Trophoblast cell (in vitro differentiated cells and primary cell): ENCODE measurements around the gene PTS. TPM values are rescaled to one million over a fixed set of nuclear protein-coding genes. Genes with fewer than 3 reads are reported as not detected.

Experiments used
- DNase-seq, 2 donors: peaks; one replicate each; pipeline ENCODE4 v3.0.0-alpha.2; 2016
- H2AFZ ChIP-seq: 2 replicates; pipeline ENCODE4 v1.6.1; 2013; ENCODE audit warnings: low read length, moderate library complexity, mild to moderate bottlenecking; ENCODE audit not compliant: insufficient read depth, poor library complexity
- H2AK5ac ChIP-seq: 2 replicates; pipeline ENCODE4 v1.6.1; 2013; ENCODE audit warnings: mild to moderate bottlenecking, low read length
- H2BK120ac ChIP-seq: 2 replicates; pipeline ENCODE4 v1.6.1; 2013; ENCODE audit warnings: low read length, mild to moderate bottlenecking, moderate library complexity; ENCODE audit not compliant: insufficient read depth, poor library complexity
- H2BK12ac ChIP-seq: 2 replicates; pipeline ENCODE4 v1.6.1; 2013; ENCODE audit warnings: mild to moderate bottlenecking, low read length, moderate library complexity
- H2BK5ac ChIP-seq: 2 replicates; pipeline ENCODE4 v1.6.1; 2013; ENCODE audit warnings: low read length, low read depth, moderate library complexity, mild to moderate bottlenecking; ENCODE audit not compliant: poor library complexity
- H3K14ac ChIP-seq: 2 replicates; pipeline ENCODE4 v1.6.1; 2013; ENCODE audit warnings: mild to moderate bottlenecking, low read length
- H3K18ac ChIP-seq: 2 replicates; pipeline ENCODE4 v1.6.1; 2013; ENCODE audit warnings: mild to moderate bottlenecking, low read length
- H3K23ac ChIP-seq: 2 replicates; pipeline ENCODE4 v1.6.1; 2013; ENCODE audit warnings: low read length
- H3K27ac ChIP-seq: 2 replicates; pipeline ENCODE4 v1.5.1; 2013; ENCODE audit warnings: low read depth, mild to moderate bottlenecking, inconsistent platforms, low read length, moderate library complexity
- H3K27me3 ChIP-seq: 2 replicates; pipeline ENCODE4 v1.6.1; 2013; ENCODE audit warnings: inconsistent platforms, mild to moderate bottlenecking, low read length, moderate library complexity; ENCODE audit not compliant: insufficient read depth
- H3K36me3 ChIP-seq, 2 experiments: 1 replicate in 1 of 2; 2 replicates in 1 of 2; pipeline ENCODE4 v1.6.1; 2013; ENCODE audit warnings: low read length in 2 of 2, mild to moderate bottlenecking in 2 of 2, moderate library complexity in 1 of 2; ENCODE audit not compliant: insufficient read depth in 2 of 2, control insufficient read depth in 1 of 2
- H3K4ac ChIP-seq: 2 replicates; pipeline ENCODE4 v1.6.1; 2013; ENCODE audit warnings: low read depth, mild to moderate bottlenecking, low read length, moderate library complexity
- H3K4me1 ChIP-seq, 2 experiments: 1 replicate in 1 of 2; 2 replicates in 1 of 2; pipeline ENCODE4 v1.6.1; 2013; ENCODE audit warnings: low read length in 2 of 2, mild to moderate bottlenecking in 2 of 2, moderate library complexity in 1 of 2; ENCODE audit not compliant: insufficient read depth in 2 of 2, control insufficient read depth in 1 of 2
- H3K4me2 ChIP-seq: 2 replicates; pipeline ENCODE4 v1.6.1; 2013; ENCODE audit warnings: inconsistent platforms, mild to moderate bottlenecking, low read length, moderate library complexity
- H3K4me3 ChIP-seq: 2 replicates; pipeline ENCODE4 v1.5.1; 2013; ENCODE audit warnings: mild to moderate bottlenecking, low read depth, low read length, inconsistent platforms
- H3K79me1 ChIP-seq: one replicate; pipeline ENCODE4 v1.6.1; 2013; ENCODE audit warnings: low read length
- H3K79me2 ChIP-seq: 2 replicates; pipeline ENCODE4 v1.6.1; 2013; ENCODE audit warnings: low read length, mild to moderate bottlenecking; ENCODE audit not compliant: control insufficient read depth, insufficient read depth, poor library complexity
- H3K9ac ChIP-seq: 2 replicates; pipeline ENCODE4 v1.6.1; 2013; ENCODE audit warnings: mild to moderate bottlenecking, low read length
- H3K9me3 ChIP-seq: 2 replicates; pipeline ENCODE4 v1.6.1; 2013; ENCODE audit warnings: low read depth, mild to moderate bottlenecking, control low read depth, inconsistent platforms, low read length; ENCODE audit not compliant: insufficient read depth
- H4K12ac ChIP-seq: 2 replicates; pipeline ENCODE4 v1.6.1; 2013; ENCODE audit warnings: low read depth, mild to moderate bottlenecking, low read length, moderate library complexity
- H4K8ac ChIP-seq: 2 replicates; pipeline ENCODE4 v1.6.1; 2013; ENCODE audit warnings: low read depth, mild to moderate bottlenecking, low read length, moderate library complexity
- H4K91ac ChIP-seq: one replicate; pipeline ENCODE4 v1.6.1; 2013; ENCODE audit warnings: low read depth, mild to moderate bottlenecking, low read length, moderate library complexity
- WGBS: extraction: QIAGEN DNeasy Blood & Tissue Kit; methylation state at CpG from one replicate; pipeline ENCODE4 v1.1.7; 2013; ENCODE audit warnings: missing lambda C conversion rate; ENCODE audit not compliant: insufficient read length, insufficient coverage; ENCODE audit errors: extremely low coverage; 5-methylcytosine and 5-hydroxymethylcytosine counted together
- polyA plus RNA-seq: library from polyadenylated mRNA; stranded (reverse); fragments of 200-250 nt; gene quantifications from 2 replicates; pipeline ENCODE4 v1.2.3, GENCODE V29; 2013

Gene PTS
- polyA plus RNA-seq = 139 and 148 TPM in 2 replicates

GRCh38 chr11:112226062-112226830 lies at the start of gene PTS:
Gene PTS, plus strand, starts transcription at chr11:112226428. Its CDS starts 16 bp downstream, at chr11:112226444.
- DNase-seq = peak; percentile 90 to 96
- Histone ChIP-seq H3K36me3 (peaks cover 0 to 11% of the 10 kb centered on the region in 2 experiments), H3K9me3 (no peaks in the 10 kb centered on the region), H3K14ac (peak within 1 kb of the TSS; percentile 70), H2AK5ac (peak within 1 kb of the TSS; percentile 11), H3K23ac (peak within 1 kb of the TSS; percentile 55), H4K8ac (peak within 1 kb of the TSS; percentile 87), H3K4me2 (peak within 1 kb of the TSS; percentile 60), H3K4me3 (peak within 1 kb of the TSS; percentile 95), H2BK5ac (peak within 1 kb of the TSS; percentile 88), H3K27me3 (no peaks in the 10 kb centered on the region), H3K79me2 (peaks cover 18% of the 10 kb centered on the region), H3K18ac (peak within 1 kb of the TSS; percentile 74), H2BK120ac (peak within 1 kb of the TSS; percentile 65), H3K79me1 (peaks cover 31% of the 10 kb centered on the region), H4K91ac (peak within 1 kb of the TSS; percentile 86), H3K27ac (peak within 1 kb of the TSS; percentile 98), H2BK12ac (peak within 1 kb of the TSS; percentile 29), H3K4me1 (peaks cover 15 to 19% of the 10 kb centered on the region in 2 experiments), H3K4ac (peak within 1 kb of the TSS; percentile 85), H3K9ac (peak within 1 kb of the TSS; percentile 94), H4K12ac (peak within 1 kb of the TSS; percentile 82), H2AFZ (peak within 1 kb of the TSS; percentile 64)
- no CpG with 5 or more reads among the region's 70 CpGs for WGBS

GRCh38 chr11:112177589-112177988 lies 48.6 kb upstream of the PTS start:
- no peak for DNase-seq
- no CpG with 5 or more reads among the region's 4 CpGs for WGBS
- H3K18ac ChIP-seq = no peak overlapping the region
- H2AK5ac ChIP-seq = no peak overlapping the region
- H3K4me3 ChIP-seq = no peak overlapping the region
- H4K8ac ChIP-seq = no peak overlapping the region
- no peak overlapping the region for H3K4ac ChIP-seq
- H3K4me2 ChIP-seq = no peak overlapping the region
- no peak overlapping the region for H3K14ac ChIP-seq
- H3K23ac ChIP-seq = no peak overlapping the region
- no peak overlapping the region for H4K91ac ChIP-seq
- H3K4me1 ChIP-seq = peaks cover 0 to 4% of the 10 kb centered on the region in 2 experiments
- no peak overlapping the region for H2AFZ ChIP-seq
- H3K27ac ChIP-seq = no peak overlapping the region
- no peaks in the 10 kb centered on the region for H3K79me1 ChIP-seq
- H3K9ac ChIP-seq = no peak overlapping the region
- no peak overlapping the region for H2BK5ac ChIP-seq
- no peaks in the 10 kb centered on the region for H3K9me3 ChIP-seq
- no peaks in the 10 kb centered on the region for H3K27me3 ChIP-seq
- H3K36me3 ChIP-seq = no peaks in the 10 kb centered on the region
- no peak overlapping the region for H2BK120ac ChIP-seq
- no peak overlapping the region for H4K12ac ChIP-seq
- no peak overlapping the region for H2BK12ac ChIP-seq
- H3K79me2 ChIP-seq = no peaks in the 10 kb centered on the region

- H3K4me3 ChIP-seq = no peak overlapping the region
- H3K18ac ChIP-seq = no peak overlapping the region
- no peaks in the 10 kb centered on the region for H3K9me3 ChIP-seq
- H3K79me2 ChIP-seq = no peaks in the 10 kb centered on the region
- no peak overlapping the region for H2AFZ ChIP-seq
- H4K12ac ChIP-seq = no peak overlapping the region
- no peak overlapping the region for H4K91ac ChIP-seq
- H3K4me2 ChIP-seq = no peak overlapping the region
- H2BK12ac ChIP-seq = no peak overlapping the region
- no peak overlapping the region for H3K27ac ChIP-seq
- H3K14ac ChIP-seq = no peak overlapping the region
- H3K4me1 ChIP-seq = peaks cover 0 to 4% of the 10 kb centered on the region in 2 experiments
- no CpG with 5 or more reads among the region's 1 CpG for WGBS
- H3K4ac ChIP-seq = no peak overlapping the region
- H2BK5ac ChIP-seq = no peak overlapping the region
- DNase-seq = no peak
- no peak overlapping the region for H3K9ac ChIP-seq
- H3K36me3 ChIP-seq = no peaks in the 10 kb centered on the region
- no peaks in the 10 kb centered on the region for H3K79me1 ChIP-seq
- no peak overlapping the region for H3K23ac ChIP-seq
- no peak overlapping the region for H2BK120ac ChIP-seq
- no peaks in the 10 kb centered on the region for H3K27me3 ChIP-seq
- no peak overlapping the region for H2AK5ac ChIP-seq
- no peak overlapping the region for H4K8ac ChIP-seq
These were observed 47.8 kb upstream of the PTS start for GRCh38 chr11:112178428-112178827.

- Histone ChIP-seq H3K27me3 (no peaks in the 10 kb centered on the region), H3K18ac (no peak overlapping the region), H3K4ac (no peak overlapping the region), H4K8ac (no peak overlapping the region), H2BK12ac (no peak overlapping the region), H3K79me1 (no peaks in the 10 kb centered on the region), H3K23ac (no peak overlapping the region), H3K27ac (no peak overlapping the region), H3K4me3 (no peak overlapping the region), H3K36me3 (no peaks in the 10 kb centered on the region), H4K12ac (no peak overlapping the region), H2BK120ac (no peak overlapping the region), H3K9ac (no peak overlapping the region), H2BK5ac (no peak overlapping the region), H2AFZ (no peak overlapping the region), H4K91ac (no peak overlapping the region), H3K9me3 (no peaks in the 10 kb centered on the region), H3K14ac (no peak overlapping the region), H3K4me1 (peaks cover 0 to 4% of the 10 kb centered on the region in 2 experiments), H3K79me2 (no peaks in the 10 kb centered on the region), H2AK5ac (no peak overlapping the region), H3K4me2 (no peak overlapping the region)
- DNase-seq = no peak
- WGBS = no CpG with 5 or more reads among the region's 3 CpGs
These were observed 47.3 kb upstream of the PTS start for GRCh38 chr11:112178936-112179335.
